H9 (cell line): ENCODE results near the gene POU3F2. TPM values are rescaled to one million over a fixed set of nuclear protein-coding genes. Genes with fewer than 3 reads are reported as not detected.

Experiments
- DNase-seq: peaks from one replicate; pipeline ENCODE4 v3.0.0-alpha.2; 2017
- H2AFZ ChIP-seq: one replicate; pipeline ENCODE4 v1.6.1; 2013; ENCODE audit warnings: mild to moderate bottlenecking, low read length, control low read depth, moderate library complexity
- H2AK5ac ChIP-seq: 2 replicates; pipeline ENCODE4 v1.6.1; 2013; ENCODE audit warnings: low read length, control low read depth, mixed read lengths; ENCODE audit not compliant: insufficient read length
- H2BK120ac ChIP-seq: one replicate; pipeline ENCODE4 v1.6.1; 2013; ENCODE audit warnings: low read depth, mild to moderate bottlenecking, low read length, control low read depth, inconsistent platforms; ENCODE audit not compliant: poor library complexity, severe bottlenecking
- H2BK12ac ChIP-seq: 2 replicates; pipeline ENCODE4 v1.6.1; 2013; ENCODE audit warnings: low read length, control low read depth, mixed read lengths, low read depth; ENCODE audit not compliant: insufficient read length
- H2BK15ac ChIP-seq: 2 replicates; pipeline ENCODE4 v1.6.1; 2013; ENCODE audit warnings: low read depth, low read length, control low read depth
- H2BK20ac ChIP-seq: one replicate; pipeline ENCODE4 v1.6.1; 2013; ENCODE audit warnings: low read depth, mild to moderate bottlenecking, low read length, control low read depth, inconsistent platforms; ENCODE audit not compliant: poor library complexity, severe bottlenecking
- H2BK5ac ChIP-seq: 2 replicates; pipeline ENCODE4 v1.6.1; 2013; ENCODE audit warnings: low read length, control low read depth, mixed read lengths; ENCODE audit not compliant: insufficient read length
- H3K14ac ChIP-seq: 2 replicates; pipeline ENCODE4 v1.6.1; 2013; ENCODE audit warnings: low read length, control low read depth; ENCODE audit not compliant: insufficient read depth
- H3K18ac ChIP-seq: 2 replicates; pipeline ENCODE4 v1.6.1; 2013; ENCODE audit warnings: low read depth, mild to moderate bottlenecking, mixed read lengths, low read length, control low read depth; ENCODE audit not compliant: insufficient read length
- H3K23ac ChIP-seq: 2 replicates; pipeline ENCODE4 v1.6.1; 2013; ENCODE audit warnings: low read length, control low read depth, mixed read lengths, low read depth; ENCODE audit not compliant: insufficient read length
- H3K23me2 ChIP-seq: 2 replicates; pipeline ENCODE4 v1.6.1; 2013; ENCODE audit warnings: low read depth, mild to moderate bottlenecking, mixed read lengths, low read length, control low read depth; ENCODE audit not compliant: insufficient read length, poor library complexity, severe bottlenecking
- H3K27ac ChIP-seq: 2 replicates; pipeline ENCODE4 v1.5.1; 2013; ENCODE audit warnings: low read length, control low read depth, mixed read lengths, low read depth; ENCODE audit not compliant: insufficient read length
- H3K27me3 ChIP-seq: 2 replicates; pipeline ENCODE4 v1.6.1; 2013; ENCODE audit warnings: low read length, control low read depth, inconsistent platforms; ENCODE audit not compliant: insufficient read depth
- H3K4ac ChIP-seq: 2 replicates; pipeline ENCODE4 v1.6.1; 2013; ENCODE audit warnings: low read depth, mild to moderate bottlenecking, control low read depth, inconsistent platforms, low read length, moderate library complexity
- H3K4me1 ChIP-seq: 2 replicates; pipeline ENCODE4 v1.6.1; 2013; ENCODE audit warnings: low read length, control low read depth, inconsistent platforms; ENCODE audit not compliant: insufficient read depth
- H3K4me2 ChIP-seq: 2 replicates; pipeline ENCODE4 v1.6.1; 2013; ENCODE audit warnings: low read length, control low read depth, mixed read lengths; ENCODE audit not compliant: insufficient read length, insufficient read depth
- H3K56ac ChIP-seq: 2 replicates; pipeline ENCODE4 v1.6.1; 2013; ENCODE audit warnings: low read depth, mild to moderate bottlenecking, mixed read lengths, low read length, control low read depth; ENCODE audit not compliant: insufficient read length
- H3K79me1 ChIP-seq: 2 replicates; pipeline ENCODE4 v1.6.1; 2013; ENCODE audit warnings: low read depth, mild to moderate bottlenecking, moderate library complexity, low read length, control low read depth, inconsistent platforms; ENCODE audit not compliant: insufficient read depth, poor library complexity, severe bottlenecking
- H3K79me2 ChIP-seq: 2 replicates; pipeline ENCODE4 v1.6.1; 2013; ENCODE audit warnings: low read length, control low read depth, inconsistent platforms; ENCODE audit not compliant: insufficient read depth
- H3K9ac ChIP-seq: 2 replicates; pipeline ENCODE4 v1.6.1; 2013; ENCODE audit warnings: low read length, control low read depth, mixed read lengths; ENCODE audit not compliant: insufficient read length; ENCODE audit errors: extremely low read depth
- H3K9me3 ChIP-seq: one replicate; pipeline ENCODE4 v1.6.1; 2013; ENCODE audit warnings: low read depth, low read length, inconsistent platforms; ENCODE audit not compliant: control insufficient read depth
- H3T11ph ChIP-seq: one replicate; pipeline ENCODE4 v1.6.1; 2013; ENCODE audit warnings: mild to moderate bottlenecking, low read length, control low read depth, inconsistent platforms
- H4K20me1 ChIP-seq: one replicate; pipeline ENCODE4 v1.6.1; 2013; ENCODE audit not compliant: control insufficient read depth, insufficient read length, insufficient read depth
- H4K5ac ChIP-seq: 2 replicates; pipeline ENCODE4 v1.6.1; 2013; ENCODE audit warnings: low read depth, mild to moderate bottlenecking, mixed read lengths, low read length, control low read depth; ENCODE audit not compliant: insufficient read length
- H4K8ac ChIP-seq: replicated peaks from 2 replicates; pipeline ENCODE4 v1.6.1; 2013; ENCODE audit warnings: low read length, control low read depth, mixed read lengths, low read depth; ENCODE audit not compliant: insufficient read length
- H4K91ac ChIP-seq: 2 replicates; pipeline ENCODE4 v1.6.1; 2013; ENCODE audit warnings: low read depth, mild to moderate bottlenecking, moderate library complexity, mixed read lengths, low read length, control low read depth; ENCODE audit not compliant: insufficient read length
- H3K27ac Mint-ChIP-seq, 3 experiments: 2 replicates in 2 of 3; 3 replicates in 1 of 3; pipeline ENCODE4 v1.8.0; 2020 to 2021; ENCODE audit warnings: mixed read lengths in 3 of 3, mild to moderate bottlenecking in 1 of 3, moderate library complexity in 1 of 3
- H3K27me3 Mint-ChIP-seq: 2 replicates; pipeline ENCODE4 v1.8.0; 2021; ENCODE audit warnings: low read depth, mild to moderate bottlenecking, moderate library complexity, mixed read lengths
- H3K36me3 Mint-ChIP-seq, 3 experiments: 2 replicates in 2 of 3; 3 replicates in 1 of 3; pipeline ENCODE4 v1.8.0; 2020 to 2021; ENCODE audit warnings: low read depth in 3 of 3, mixed read lengths in 3 of 3; ENCODE audit not compliant: insufficient read depth in 1 of 3
- H3K4me1 Mint-ChIP-seq, 2 experiments: 2 replicates each; pipeline ENCODE4 v1.8.0; 2020; ENCODE audit warnings: mixed read lengths in 2 of 2
- H3K4me3 Mint-ChIP-seq, 2 experiments: 2 replicates in 1 of 2; 3 replicates in 1 of 2; pipeline ENCODE4 v1.8.0; 2020 to 2021; ENCODE audit warnings: mild to moderate bottlenecking in 2 of 2, mixed read lengths in 2 of 2, moderate library complexity in 1 of 2
- H3K9me3 Mint-ChIP-seq, 2 experiments: 2 replicates in 1 of 2; 3 replicates in 1 of 2; pipeline ENCODE4 v1.8.0; 2020; ENCODE audit warnings: mild to moderate bottlenecking in 2 of 2, mixed read lengths in 2 of 2, moderate library complexity in 1 of 2
- WGBS: extraction: QIAGEN DNeasy Blood & Tissue Kit; methylation state at CpG from one replicate; pipeline ENCODE4 v1.1.7; 2013; ENCODE audit warnings: missing lambda C conversion rate, low lambda C conversion rate, mixed read lengths; ENCODE audit not compliant: insufficient read length; ENCODE audit errors: extremely low coverage; 5-methylcytosine and 5-hydroxymethylcytosine counted together
- total RNA-seq: library from RNA; stranded (reverse); gene quantifications from 2 replicates; pipeline ENCODE4 v1.2.1, GENCODE V29; 2021
- TF ChIP-seq, protein P1 (sequence below): fragments of 200-600 bp; sonication (generic); conservative IDR thresholded peaks from 3 replicates; pipeline ENCODE4 v1.8.0; 2021; ENCODE audit warnings: antibody characterized with exemption, mild to moderate bottlenecking

The POU3F2 gene
- total RNA-seq, 1 experiment from 2014 or later: 0.09 TPM

DNA sequence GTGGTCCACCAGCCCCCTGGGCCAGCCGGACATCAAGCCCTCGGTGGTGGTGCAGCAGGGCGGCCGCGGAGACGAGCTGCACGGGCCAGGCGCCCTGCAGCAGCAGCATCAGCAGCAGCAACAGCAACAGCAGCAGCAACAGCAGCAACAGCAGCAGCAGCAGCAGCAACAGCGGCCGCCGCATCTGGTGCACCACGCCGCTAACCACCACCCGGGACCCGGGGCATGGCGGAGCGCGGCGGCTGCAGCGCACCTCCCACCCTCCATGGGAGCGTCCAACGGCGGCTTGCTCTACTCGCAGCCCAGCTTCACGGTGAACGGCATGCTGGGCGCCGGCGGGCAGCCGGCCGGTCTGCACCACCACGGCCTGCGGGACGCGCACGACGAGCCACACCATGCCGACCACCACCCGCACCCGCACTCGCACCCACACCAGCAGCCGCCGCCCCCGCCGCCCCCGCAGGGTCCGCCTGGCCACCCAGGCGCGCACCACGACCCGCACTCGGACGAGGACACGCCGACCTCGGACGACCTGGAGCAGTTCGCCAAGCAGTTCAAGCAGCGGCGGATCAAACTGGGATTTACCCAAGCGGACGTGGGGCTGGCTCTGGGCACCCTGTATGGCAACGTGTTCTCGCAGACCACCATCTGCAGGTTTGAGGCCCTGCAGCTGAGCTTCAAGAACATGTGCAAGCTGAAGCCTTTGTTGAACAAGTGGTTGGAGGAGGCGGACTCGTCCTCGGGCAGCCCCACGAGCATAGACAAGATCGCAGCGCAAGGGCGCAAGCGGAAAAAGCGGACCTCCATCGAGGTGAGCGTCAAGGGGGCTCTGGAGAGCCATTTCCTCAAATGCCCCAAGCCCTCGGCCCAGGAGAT is 1.0 kb downstream of the POU3F2 start:
- peaks cover 32 to 50% of the 10 kb centered on the region in 2 experiments for H3K4me1 Mint-ChIP-seq
- Histone ChIP-seq H3K56ac (no peak overlapping the region), H3K27ac (no peak overlapping the region), H2AFZ (no peak overlapping the region), H4K91ac (no peak overlapping the region), H2BK5ac (no peak overlapping the region), H3K4me1 (peaks cover 10% of the 10 kb centered on the region; the same call in 1 of the 2 replicates), H2AK5ac (no peak overlapping the region), H3K23me2 (peaks cover 28% of the 10 kb centered on the region), H4K5ac (no peak overlapping the region), H3K14ac (no peak overlapping the region), H3K23ac (no peak overlapping the region), H2BK20ac (no peak overlapping the region), H3K27me3 (peaks cover 71% of the 10 kb centered on the region), H3K18ac (no peak overlapping the region), H3K9me3 (no peaks in the 10 kb centered on the region), H3K4me2 (peak overlapping the region; percentile 81), H2BK12ac (no peak overlapping the region), H3K9ac (no peak overlapping the region), H3K79me2 (no peaks in the 10 kb centered on the region), H3K4ac (no peak overlapping the region), H2BK15ac (no peak overlapping the region), H3K79me1 (no peaks in the 10 kb centered on the region), H3T11ph (no peak overlapping the region), H4K20me1 (no peaks in the 10 kb centered on the region), H4K8ac (no peak overlapping the region), H2BK120ac (no peak overlapping the region)
- H3K9me3 Mint-ChIP-seq: peaks cover 0 to 7% of the 10 kb centered on the region in 2 experiments; a peak in 3 of 5 replicates
- H3K36me3 Mint-ChIP-seq: no peaks in the 10 kb centered on the region; a peak in 1 of 7 replicates
- H3K4me3 Mint-ChIP-seq: peak overlapping the region; percentile 51 to 80
- no CpG with 5 or more reads among the region's 76 CpGs for WGBS
- H3K27ac Mint-ChIP-seq: no peak overlapping the region
- DNase-seq: peak; percentile 73
- TF ChIP-seq, protein P1, sequence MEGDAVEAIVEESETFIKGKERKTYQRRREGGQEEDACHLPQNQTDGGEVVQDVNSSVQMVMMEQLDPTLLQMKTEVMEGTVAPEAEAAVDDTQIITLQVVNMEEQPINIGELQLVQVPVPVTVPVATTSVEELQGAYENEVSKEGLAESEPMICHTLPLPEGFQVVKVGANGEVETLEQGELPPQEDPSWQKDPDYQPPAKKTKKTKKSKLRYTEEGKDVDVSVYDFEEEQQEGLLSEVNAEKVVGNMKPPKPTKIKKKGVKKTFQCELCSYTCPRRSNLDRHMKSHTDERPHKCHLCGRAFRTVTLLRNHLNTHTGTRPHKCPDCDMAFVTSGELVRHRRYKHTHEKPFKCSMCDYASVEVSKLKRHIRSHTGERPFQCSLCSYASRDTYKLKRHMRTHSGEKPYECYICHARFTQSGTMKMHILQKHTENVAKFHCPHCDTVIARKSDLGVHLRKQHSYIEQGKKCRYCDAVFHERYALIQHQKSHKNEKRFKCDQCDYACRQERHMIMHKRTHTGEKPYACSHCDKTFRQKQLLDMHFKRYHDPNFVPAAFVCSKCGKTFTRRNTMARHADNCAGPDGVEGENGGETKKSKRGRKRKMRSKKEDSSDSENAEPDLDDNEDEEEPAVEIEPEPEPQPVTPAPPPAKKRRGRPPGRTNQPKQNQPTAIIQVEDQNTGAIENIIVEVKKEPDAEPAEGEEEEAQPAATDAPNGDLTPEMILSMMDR: no peak
- H3K27me3 Mint-ChIP-seq: peaks cover 97% of the 10 kb centered on the region
